ENCODE data around the gene HSPA12A. TPM values are rescaled to one million over a fixed set of nuclear protein-coding genes. Genes with fewer than 3 reads are reported as not detected.

The HSPA12A gene
- total RNA-seq, 1 donor from 2014 or later, result 3.9 TPM

GRCh38 chr10:116771101-116771958 is 29.0 kb upstream of the HSPA12A start:
- ATAC-seq, result no peak

GRCh38 chr10:116770281-116770680 is 27.9 kb upstream of the HSPA12A start:
- ATAC-seq, result no peak

GRCh38 chr10:116769791-116770190 is 27.4 kb upstream of the HSPA12A start:
- ATAC-seq, result no peak

GRCh38 chr10:116769368-116769767 is 27.0 kb upstream of the HSPA12A start:
- ATAC-seq, result no peak

GRCh38 chr10:116768786-116769185 is 26.4 kb upstream of the HSPA12A start:
- peak; percentile 78 for ATAC-seq

GRCh38 chr10:116766837-116767634 is 24.7 kb upstream of the HSPA12A start:
- no peak for ATAC-seq

GRCh38 chr10:116766241-116766827 is 24.0 kb upstream of the HSPA12A start:
- ATAC-seq, result no peak

- ATAC-seq, result no peak
Observed at GRCh38 chr10:116765648-116766081, 23.3 kb upstream of the HSPA12A start.

GRCh38 chr10:116764979-116765378 is 22.6 kb upstream of the HSPA12A start:
- ATAC-seq, result no peak

GRCh38 chr10:116763440-116763839 is 21.1 kb upstream of the HSPA12A start:
- no peak for ATAC-seq

GRCh38 chr10:116761883-116762282 is 19.5 kb upstream of the HSPA12A start:
- peak; percentile 13 for ATAC-seq

- ATAC-seq, result no peak
Observed at GRCh38 chr10:116760919-116761318, 18.6 kb upstream of the HSPA12A start.

GRCh38 chr10:116757246-116757645 is 14.9 kb upstream of the HSPA12A start:
- no peak for ATAC-seq

GRCh38 chr10:116756277-116756676 is 13.9 kb upstream of the HSPA12A start:
- no peak for ATAC-seq

GRCh38 chr10:116753759-116754158 is 11.4 kb upstream of the HSPA12A start:
- ATAC-seq, result peak; percentile 41

GRCh38 chr10:116752969-116753665 is 10.8 kb upstream of the HSPA12A start:
- no peak for ATAC-seq

GRCh38 chr10:116752563-116752962 is 10.2 kb upstream of the HSPA12A start:
- ATAC-seq, result peak; percentile 62

GRCh38 chr10:116748471-116748870 is 6.1 kb upstream of the HSPA12A start:
- no peak for ATAC-seq

GRCh38 chr10:116748041-116748440 is 5.7 kb upstream of the HSPA12A start:
- peak; percentile 83 for ATAC-seq

- no peak for ATAC-seq
Observed at GRCh38 chr10:116747325-116747724, 5.0 kb upstream of the HSPA12A start.

- no peak for ATAC-seq
Observed at GRCh38 chr10:116744885-116745284, 2.5 kb upstream of the HSPA12A start.

- ATAC-seq, result no peak
Observed at GRCh38 chr10:116744163-116744753, 1.9 kb upstream of the HSPA12A start.
